ENCODE results near the gene PRKAR1A.

Gene PRKAR1A

DNA sequence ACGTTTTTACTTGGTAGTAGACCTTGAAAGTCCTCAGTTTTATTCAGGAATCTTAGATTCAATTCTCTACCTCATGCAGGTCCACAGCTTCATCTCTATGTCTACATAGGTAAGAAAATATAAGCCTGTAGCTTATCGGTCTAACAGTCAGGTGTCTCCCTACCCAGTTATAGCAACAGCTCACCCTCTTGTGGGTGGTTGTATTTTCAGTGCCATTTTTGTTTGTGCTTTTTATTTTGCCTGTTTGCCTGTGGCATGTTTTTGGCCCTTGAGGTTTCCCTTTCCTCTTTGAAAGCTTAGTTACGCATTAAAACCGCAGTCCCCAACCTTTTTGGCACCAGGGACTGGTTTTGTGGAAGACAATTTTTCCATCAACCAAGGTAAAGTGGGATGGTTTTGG is 31.3 kb upstream of the PRKAR1A start:
- TF ChIP-seq, protein P1, sequence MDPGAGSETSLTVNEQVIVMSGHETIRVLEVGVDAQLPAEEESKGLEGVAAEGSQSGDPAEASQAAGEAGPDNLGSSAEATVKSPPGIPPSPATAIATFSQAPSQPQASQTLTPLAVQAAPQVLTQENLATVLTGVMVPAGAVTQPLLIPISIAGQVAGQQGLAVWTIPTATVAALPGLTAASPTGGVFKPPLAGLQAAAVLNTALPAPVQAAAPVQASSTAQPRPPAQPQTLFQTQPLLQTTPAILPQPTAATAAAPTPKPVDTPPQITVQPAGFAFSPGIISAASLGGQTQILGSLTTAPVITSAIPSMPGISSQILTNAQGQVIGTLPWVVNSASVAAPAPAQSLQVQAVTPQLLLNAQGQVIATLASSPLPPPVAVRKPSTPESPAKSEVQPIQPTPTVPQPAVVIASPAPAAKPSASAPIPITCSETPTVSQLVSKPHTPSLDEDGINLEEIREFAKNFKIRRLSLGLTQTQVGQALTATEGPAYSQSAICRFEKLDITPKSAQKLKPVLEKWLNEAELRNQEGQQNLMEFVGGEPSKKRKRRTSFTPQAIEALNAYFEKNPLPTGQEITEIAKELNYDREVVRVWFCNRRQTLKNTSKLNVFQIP (CRISPR knock-in tag; IDR thresholded peaks at IDR 0.05; ENCODE audit: borderline replicate concordance, low read depth), result no peak
- no peak for TF ChIP-seq GLIS3 (CRISPR knock-in tag; IDR thresholded peaks at IDR 0.05)
- TF ChIP-seq ZFP3 (CRISPR knock-in tag; IDR thresholded peaks at IDR 0.05), result no peak
- TF ChIP-seq PPARA (CRISPR knock-in tag; IDR thresholded peaks at IDR 0.05; ENCODE audit: borderline replicate concordance), result no peak
- TF ChIP-seq PATZ1 (CRISPR knock-in tag; IDR thresholded peaks at IDR 0.05; ENCODE audit: borderline replicate concordance), result no peak
- no peak for TF ChIP-seq BACH2 (CRISPR knock-in tag; IDR thresholded peaks at IDR 0.05; ENCODE audit: borderline replicate concordance)
- no peak for TF ChIP-seq OSR1 (CRISPR knock-in tag; IDR thresholded peaks at IDR 0.05)
- no peak for TF ChIP-seq SNAI2 (CRISPR knock-in tag; IDR thresholded peaks at IDR 0.05)
- no peak for TF ChIP-seq TOX (CRISPR knock-in tag; IDR thresholded peaks at IDR 0.05; ENCODE audit: borderline replicate concordance)
- no peak for ATAC-seq

- TF ChIP-seq TSHZ2 (CRISPR knock-in tag; IDR thresholded peaks at IDR 0.05) (no peak), ZNF70 (CRISPR knock-in tag; IDR thresholded peaks at IDR 0.05) (no peak), PPARA (CRISPR knock-in tag; IDR thresholded peaks at IDR 0.05; ENCODE audit: borderline replicate concordance) (no peak), CREB5 (CRISPR knock-in tag; IDR thresholded peaks at IDR 0.05; ENCODE audit: low read depth) (no peak), PATZ1 (CRISPR knock-in tag; IDR thresholded peaks at IDR 0.05; ENCODE audit: borderline replicate concordance) (no peak), ZC3H10 (CRISPR knock-in tag; IDR thresholded peaks at IDR 0.05) (no peak), CSRNP3 (CRISPR knock-in tag; IDR thresholded peaks at IDR 0.05) (no peak)
- TF ChIP-seq, protein P1 (CRISPR knock-in tag; IDR thresholded peaks at IDR 0.05; ENCODE audit: borderline replicate concordance, low read depth), result no peak
- ATAC-seq, result no peak
Measured at GRCh38 chr17:68482576-68483041, 29.6 kb upstream of the PRKAR1A start.

DNA sequence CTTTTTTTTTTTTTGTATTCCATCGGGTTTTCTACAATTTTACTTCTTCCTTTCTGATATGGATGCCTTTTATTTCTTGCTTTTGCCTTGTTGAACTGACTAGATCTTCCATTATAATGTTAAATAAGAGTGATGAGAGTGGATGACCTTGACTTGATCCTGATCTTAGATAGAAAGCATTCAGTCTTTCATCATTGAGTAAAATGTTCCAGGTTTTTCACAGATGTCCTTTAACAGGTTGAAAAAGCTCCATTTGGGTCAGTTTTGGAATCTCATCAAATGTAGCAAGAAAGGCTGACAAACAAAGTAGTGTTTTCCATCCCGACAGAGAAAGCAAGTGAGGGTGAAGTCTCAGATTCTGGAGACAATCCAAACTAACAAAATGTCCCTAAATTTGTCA is 27.8 kb upstream of the PRKAR1A start:
- ATAC-seq, result no peak
- TF ChIP-seq ZNF70 (CRISPR knock-in tag; IDR thresholded peaks at IDR 0.05), result no peak
- no peak for TF ChIP-seq GLIS3 (CRISPR knock-in tag; IDR thresholded peaks at IDR 0.05)
- TF ChIP-seq CREB5 (CRISPR knock-in tag; IDR thresholded peaks at IDR 0.05; ENCODE audit: low read depth), result no peak
- no peak for TF ChIP-seq ZC3H10 (CRISPR knock-in tag; IDR thresholded peaks at IDR 0.05)
- no peak for TF ChIP-seq TSHZ2 (CRISPR knock-in tag; IDR thresholded peaks at IDR 0.05)
- no peak for TF ChIP-seq ZFP30 (CRISPR knock-in tag; IDR thresholded peaks at IDR 0.05)
- TF ChIP-seq RARB (CRISPR knock-in tag; IDR thresholded peaks at IDR 0.05), result no peak

All from SK-N-SH treated with all-trans-retinoic acid at 6 μM for 48 hours (cell line).